ENCODE measurements around the gene FAM98C. TPM values are rescaled to one million over a fixed set of nuclear protein-coding genes. Genes with fewer than 3 reads are reported as not detected.

Gene FAM98C
- total and polyA plus RNA-seq, 9 donors = 7.8 to 23.7 (median 18.8) TPM

DNA sequence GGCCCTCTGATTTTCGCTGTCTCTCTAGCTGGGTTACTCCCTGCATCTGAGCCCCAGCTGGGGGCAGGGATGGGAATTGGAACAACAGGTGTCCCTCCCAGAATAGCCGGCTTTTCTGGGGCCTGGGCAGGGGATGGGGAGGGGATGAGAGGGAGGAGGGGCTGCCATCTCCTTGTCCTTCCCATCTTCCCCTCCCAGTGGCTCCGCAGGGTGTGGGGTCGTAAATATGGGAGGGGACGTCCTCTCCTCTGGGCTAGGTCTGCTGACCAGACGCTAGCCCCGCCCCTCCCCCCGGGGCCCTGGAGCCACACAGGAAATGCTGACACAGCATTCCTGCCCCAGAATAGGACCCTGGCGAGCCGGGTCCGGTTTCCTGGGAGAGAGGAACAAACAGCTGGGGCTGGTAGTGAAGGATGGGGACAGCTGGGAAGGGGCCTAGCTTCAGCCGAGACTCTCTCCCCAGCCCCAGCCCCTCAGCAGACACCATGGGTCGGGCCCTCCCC is 31.7 kb downstream of the FAM98C start:
- Histone ChIP-seq H3K4me3 (no peak overlapping the region), H3K9me3 (no peaks in the 10 kb centered on the region), H3K27ac (no peak overlapping the region), H3K27me3 (no peaks in the 10 kb centered on the region), H3K36me3 (no peaks in the 10 kb centered on the region), H3K4me1 (ENCODE audit: insufficient read depth) (no peaks in the 10 kb centered on the region)
- intact Hi-C loops (cut with DNase I) = no loop called here
- 9 to 14% (median 9%) methylated on average over 12 to 13 of the region's 13 CpGs for WGBS, 3 donors
- DNase-seq = no peak
- TF ChIP-seq, protein P1, sequence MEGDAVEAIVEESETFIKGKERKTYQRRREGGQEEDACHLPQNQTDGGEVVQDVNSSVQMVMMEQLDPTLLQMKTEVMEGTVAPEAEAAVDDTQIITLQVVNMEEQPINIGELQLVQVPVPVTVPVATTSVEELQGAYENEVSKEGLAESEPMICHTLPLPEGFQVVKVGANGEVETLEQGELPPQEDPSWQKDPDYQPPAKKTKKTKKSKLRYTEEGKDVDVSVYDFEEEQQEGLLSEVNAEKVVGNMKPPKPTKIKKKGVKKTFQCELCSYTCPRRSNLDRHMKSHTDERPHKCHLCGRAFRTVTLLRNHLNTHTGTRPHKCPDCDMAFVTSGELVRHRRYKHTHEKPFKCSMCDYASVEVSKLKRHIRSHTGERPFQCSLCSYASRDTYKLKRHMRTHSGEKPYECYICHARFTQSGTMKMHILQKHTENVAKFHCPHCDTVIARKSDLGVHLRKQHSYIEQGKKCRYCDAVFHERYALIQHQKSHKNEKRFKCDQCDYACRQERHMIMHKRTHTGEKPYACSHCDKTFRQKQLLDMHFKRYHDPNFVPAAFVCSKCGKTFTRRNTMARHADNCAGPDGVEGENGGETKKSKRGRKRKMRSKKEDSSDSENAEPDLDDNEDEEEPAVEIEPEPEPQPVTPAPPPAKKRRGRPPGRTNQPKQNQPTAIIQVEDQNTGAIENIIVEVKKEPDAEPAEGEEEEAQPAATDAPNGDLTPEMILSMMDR (IDR thresholded peaks at IDR 0.05) = no peak
- no peak for TF ChIP-seq POLR2A (IDR thresholded peaks at IDR 0.05)

DNA sequence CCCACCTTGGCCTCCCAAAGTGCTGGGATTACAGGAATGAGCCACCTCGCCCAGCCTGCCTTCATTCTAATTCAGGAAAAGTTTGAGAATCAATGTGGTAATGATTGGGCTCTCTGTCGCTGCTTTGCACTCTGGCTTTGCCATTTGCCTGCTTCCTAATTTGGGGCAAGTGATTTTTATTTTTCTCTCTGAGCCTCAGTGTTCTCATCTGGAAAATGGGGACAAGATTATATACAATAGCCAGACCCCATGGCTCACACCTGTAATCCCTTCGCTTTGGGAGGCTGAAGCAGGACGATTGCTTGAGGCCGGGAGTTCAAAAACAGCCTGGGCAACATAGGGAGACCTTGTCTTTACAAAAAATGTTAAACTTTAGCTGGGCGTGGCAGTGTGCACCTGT is 34.4 kb downstream of the FAM98C start:
- DNase-seq = no peak
- H3K36me3 ChIP-seq = no peaks in the 10 kb centered on the region
- H3K4me3 ChIP-seq = no peak overlapping the region
- TF ChIP-seq POLR2A (IDR thresholded peaks at IDR 0.05) (no peak), EP300 (IDR thresholded peaks at IDR 0.05) (no peak)
- TF ChIP-seq, protein P1 (IDR thresholded peaks at IDR 0.05) = no peak
- H3K27me3 ChIP-seq = no peaks in the 10 kb centered on the region
- no peaks in the 10 kb centered on the region for H3K9me3 ChIP-seq
- intact Hi-C loops (cut with DNase I) = no loop called here
- H3K27ac ChIP-seq = no peak overlapping the region
- 86 to 92% (median 88%) methylated on average over 6 of the region's 6 CpGs for WGBS, 3 donors
- no peaks in the 10 kb centered on the region for H3K4me1 ChIP-seq (ENCODE audit: insufficient read depth)

DNA sequence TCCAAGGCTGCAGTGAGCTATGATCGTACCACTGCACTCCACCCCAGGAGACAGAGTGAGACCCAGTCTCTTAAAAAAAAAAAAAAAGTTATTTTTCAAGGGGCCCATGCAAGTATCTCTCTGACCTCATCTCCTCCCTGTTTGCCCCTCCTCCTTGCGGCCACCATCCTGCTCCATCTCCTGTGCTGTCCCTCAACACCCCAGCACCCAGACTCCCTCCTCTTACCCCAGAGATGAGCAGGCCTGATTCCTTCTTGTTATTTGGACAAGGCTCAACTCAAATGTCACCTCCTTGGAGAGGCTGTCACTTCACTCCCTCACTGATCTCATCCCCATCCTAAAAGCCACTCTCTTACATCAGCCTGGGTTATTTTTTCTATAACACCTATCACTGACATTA is 35.0 kb downstream of the FAM98C start:
- Histone ChIP-seq H3K9me3 (no peaks in the 10 kb centered on the region), H3K36me3 (no peaks in the 10 kb centered on the region), H3K4me1 (ENCODE audit: insufficient read depth) (no peaks in the 10 kb centered on the region), H3K4me3 (no peak overlapping the region), H3K27me3 (no peaks in the 10 kb centered on the region), H3K27ac (no peak overlapping the region)
- 58 to 78% (median 64%) methylated on average over 2 of the region's 2 CpGs for WGBS, 3 donors
- TF ChIP-seq, protein P1 (IDR thresholded peaks at IDR 0.05) = no peak
- TF ChIP-seq EP300 (IDR thresholded peaks at IDR 0.05) (no peak), POLR2A (IDR thresholded peaks at IDR 0.05) (no peak)
- intact Hi-C loops (cut with DNase I) = no loop called here
- DNase-seq = no peak

DNA sequence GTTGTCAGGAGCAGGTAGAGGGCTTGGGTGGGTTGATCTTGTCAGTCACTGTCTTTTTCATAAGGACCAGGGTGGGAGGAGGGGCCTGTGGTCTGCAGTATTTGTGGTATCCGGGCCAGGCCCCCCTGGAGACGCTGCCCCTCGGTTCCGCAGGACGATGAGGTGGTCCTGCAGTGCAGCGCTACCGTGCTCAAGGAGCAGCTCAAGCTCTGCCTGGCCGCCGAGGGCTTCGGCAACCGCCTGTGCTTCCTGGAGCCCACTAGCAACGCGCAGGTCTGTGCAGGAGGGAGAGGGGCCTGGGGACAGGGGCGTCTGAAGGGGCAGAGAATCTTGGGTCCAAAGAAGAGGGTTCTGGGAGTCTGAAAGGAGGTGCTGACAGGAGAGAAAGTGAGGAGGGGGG is 37.7 kb downstream of the FAM98C start:
- 68 to 70% (median 69%) methylated on average over 14 of the region's 14 CpGs for WGBS, 3 donors
- intact Hi-C loops (cut with DNase I) = no loop called here
- no peak overlapping the region for H3K4me3 ChIP-seq
- H3K36me3 ChIP-seq = no peaks in the 10 kb centered on the region
- no peak overlapping the region for H3K27ac ChIP-seq
- H3K9me3 ChIP-seq = no peaks in the 10 kb centered on the region
- H3K27me3 ChIP-seq = no peaks in the 10 kb centered on the region
- no peaks in the 10 kb centered on the region for H3K4me1 ChIP-seq (ENCODE audit: insufficient read depth)
- DNase-seq = no peak
- TF ChIP-seq EP300 (IDR thresholded peaks at IDR 0.05) = no peak
- TF ChIP-seq, protein P1 (IDR thresholded peaks at IDR 0.05) = no peak
- no peak for TF ChIP-seq POLR2A (IDR thresholded peaks at IDR 0.05)
